Activated naive CD4-positive, alpha-beta T cell treated with anti-CD3 and anti-CD28 coated beads, Interleukin-2, amount 10 ng/mL, durations not matched to agents 7 days and 5 days (primary cell): ENCODE results near the gene SRBD1.

Source experiments
- CTCF ChIA-PET: fragments of 350-600 bp; sonication (Branson Sonifier 250); formaldehyde crosslinking; loops from one replicate; lab custom pipeline; 2021; ENCODE audit warnings: antibody characterized with exemption; lab: Charles Lee
- DNase-seq: peaks from one replicate; pipeline ENCODE4 v3.0.0-alpha.2; 2020
- H3K27ac Mint-ChIP-seq: one replicate; pipeline ENCODE4 v1.8.0; 2021; ENCODE audit warnings: mild to moderate bottlenecking, moderate library complexity, mixed read lengths
- H3K27me3 Mint-ChIP-seq: one replicate; pipeline ENCODE4 v1.8.0; 2021; ENCODE audit warnings: mild to moderate bottlenecking, mixed read lengths
- H3K36me3 Mint-ChIP-seq: one replicate; pipeline ENCODE4 v1.8.0; 2021; ENCODE audit warnings: mixed read lengths
- H3K4me1 Mint-ChIP-seq: one replicate; pipeline ENCODE4 v1.8.0; 2021; ENCODE audit warnings: mixed read lengths
- H3K4me3 Mint-ChIP-seq: one replicate; pipeline ENCODE4 v1.8.0; 2021; ENCODE audit warnings: mild to moderate bottlenecking, moderate library complexity, mixed read lengths
- H3K9me3 Mint-ChIP-seq: one replicate; pipeline ENCODE4 v1.8.0; 2021; ENCODE audit warnings: mixed read lengths

Gene SRBD1

GRCh38 chr2:45568935-45569334 is 42.1 kb downstream of the SRBD1 start:
- no peak overlapping the region for H3K4me3 Mint-ChIP-seq
- CTCF ChIA-PET = no interaction called here
- H3K36me3 Mint-ChIP-seq = peaks cover 49% of the 10 kb centered on the region

DNA sequence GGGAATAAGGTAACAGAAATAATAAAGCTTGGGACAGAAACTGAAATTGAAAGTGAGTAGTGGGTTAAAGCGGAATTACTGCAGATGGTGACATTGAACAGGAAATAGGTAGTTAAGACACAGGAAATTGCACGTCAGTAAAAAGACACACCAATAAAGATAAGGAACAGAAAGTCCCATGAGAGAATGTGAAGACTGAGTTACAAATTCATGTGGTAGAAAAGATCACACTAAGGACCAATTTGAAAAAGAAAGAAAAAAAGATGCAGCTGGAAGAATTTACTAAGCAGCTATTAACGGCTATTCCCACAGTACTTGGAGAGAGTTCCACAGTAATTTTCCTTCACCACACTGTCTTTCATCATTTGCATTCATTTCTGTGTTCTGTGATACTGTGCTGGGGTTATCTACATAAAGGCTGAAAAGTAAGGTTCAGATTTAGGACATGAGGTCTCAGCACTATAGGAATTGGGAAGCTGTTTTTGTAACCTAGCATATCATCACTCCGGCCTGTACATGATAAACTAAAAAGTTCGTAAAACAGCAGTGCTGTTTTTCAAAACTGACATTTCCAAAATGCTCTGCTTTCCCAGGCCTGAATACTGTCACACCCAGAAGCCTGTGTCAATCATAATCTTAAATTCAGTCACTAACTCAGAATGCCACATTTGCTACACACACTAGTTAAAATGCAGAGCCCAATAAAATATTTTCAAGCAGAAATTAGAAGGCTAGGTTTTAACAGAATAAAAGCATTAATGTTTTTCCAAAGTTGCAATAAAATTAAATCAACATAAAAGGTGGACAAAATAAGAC is 42.9 kb downstream of the SRBD1 start:
- H3K4me3 Mint-ChIP-seq = peak overlapping the region; percentile 74
- peak overlapping the region; percentile 92 for H3K27ac Mint-ChIP-seq
- peaks cover 3% of the 10 kb centered on the region for H3K9me3 Mint-ChIP-seq
- peaks cover 29% of the 10 kb centered on the region for H3K4me1 Mint-ChIP-seq
- no peaks in the 10 kb centered on the region for H3K27me3 Mint-ChIP-seq
- H3K36me3 Mint-ChIP-seq = peaks cover 44% of the 10 kb centered on the region
- CTCF ChIA-PET = no interaction called here
- DNase-seq = no peak

More at GRCh38 chr2:45568935-45569334, 42.1 kb downstream of the SRBD1 start:
- DNase-seq = no peak
- Mint-ChIP-seq H3K27me3 (no peaks in the 10 kb centered on the region), H3K27ac (peak overlapping the region; percentile 71), H3K4me1 (peaks cover 29% of the 10 kb centered on the region), H3K9me3 (peaks cover 3% of the 10 kb centered on the region)

- Mint-ChIP-seq H3K9me3 (peaks cover 3% of the 10 kb centered on the region), H3K27me3 (no peaks in the 10 kb centered on the region), H3K4me3 (peak overlapping the region; percentile 74), H3K4me1 (peaks cover 29% of the 10 kb centered on the region), H3K36me3 (peaks cover 42% of the 10 kb centered on the region), H3K27ac (peak overlapping the region; percentile 92)
- DNase-seq = no peak
- CTCF ChIA-PET = no interaction called here
Observed at GRCh38 chr2:45567288-45567963, 43.6 kb downstream of the SRBD1 start.

DNA sequence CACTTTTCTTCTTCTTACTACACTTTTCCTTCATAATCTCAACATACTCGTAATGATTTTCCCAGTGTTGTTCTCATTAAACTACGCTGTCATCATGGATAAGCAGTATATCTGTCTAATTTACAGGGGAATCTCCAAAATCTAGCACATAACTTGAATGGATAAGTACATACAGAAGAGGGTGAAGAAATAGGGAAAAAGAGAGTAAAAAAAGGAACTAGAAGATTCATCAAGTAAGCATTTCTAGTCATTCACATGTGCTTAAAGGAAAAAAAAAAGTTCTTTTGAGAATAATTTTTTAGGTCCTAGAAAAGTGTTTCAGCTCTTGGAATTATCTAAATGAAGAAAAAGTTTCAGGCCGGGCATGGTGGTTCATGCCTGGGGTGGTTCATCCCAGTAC is 51.6 kb downstream of the SRBD1 start:
- Mint-ChIP-seq H3K4me3 (no peak overlapping the region), H3K27me3 (no peaks in the 10 kb centered on the region), H3K9me3 (no peaks in the 10 kb centered on the region), H3K27ac (no peak overlapping the region), H3K4me1 (peaks cover 7% of the 10 kb centered on the region), H3K36me3 (peaks cover 19% of the 10 kb centered on the region)
- CTCF ChIA-PET = no interaction called here
- DNase-seq = no peak

GRCh38 chr2:45554742-45555140 is 56.3 kb downstream of the SRBD1 start:
- H3K4me3 Mint-ChIP-seq = no peak overlapping the region
- H3K27me3 Mint-ChIP-seq = no peaks in the 10 kb centered on the region
- no peaks in the 10 kb centered on the region for H3K9me3 Mint-ChIP-seq
- CTCF ChIA-PET = interaction anchor here (1.0 kb wide), 1 partner anchor 50 kb away, joined by 3 read pairs; no protein-coding TSS in a partner anchor
- peaks cover 12% of the 10 kb centered on the region for H3K4me1 Mint-ChIP-seq
- no peak overlapping the region for H3K27ac Mint-ChIP-seq
- peaks cover 29% of the 10 kb centered on the region for H3K36me3 Mint-ChIP-seq
- no peak for DNase-seq

GRCh38 chr2:45554073-45554741 is 56.9 kb downstream of the SRBD1 start:
- Mint-ChIP-seq H3K36me3 (peaks cover 27% of the 10 kb centered on the region), H3K27ac (no peak overlapping the region), H3K4me1 (peaks cover 12% of the 10 kb centered on the region), H3K9me3 (no peaks in the 10 kb centered on the region), H3K27me3 (no peaks in the 10 kb centered on the region), H3K4me3 (no peak overlapping the region)
- DNase-seq = no peak
- CTCF ChIA-PET = no interaction called here

DNA sequence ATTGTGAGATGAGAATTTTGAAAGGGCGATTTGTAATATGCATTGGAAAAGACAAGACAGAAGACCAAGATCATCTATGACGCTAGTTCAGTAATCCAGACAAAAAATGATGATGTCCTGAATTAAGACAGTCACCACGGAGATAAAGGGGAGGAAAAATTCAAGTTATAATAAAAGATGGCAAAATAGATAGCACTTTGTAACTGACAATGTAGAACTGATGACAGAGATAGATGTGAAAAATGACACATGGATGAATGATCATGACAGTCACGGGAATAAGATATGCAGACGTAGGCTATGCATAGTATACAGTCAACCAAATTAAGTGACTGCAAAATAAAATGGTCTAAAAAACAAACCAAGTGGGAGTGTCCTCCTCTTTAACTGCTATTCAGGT is 59.2 kb downstream of the SRBD1 start:
- CTCF ChIA-PET = no interaction called here
- no peak overlapping the region for H3K4me3 Mint-ChIP-seq

DNA sequence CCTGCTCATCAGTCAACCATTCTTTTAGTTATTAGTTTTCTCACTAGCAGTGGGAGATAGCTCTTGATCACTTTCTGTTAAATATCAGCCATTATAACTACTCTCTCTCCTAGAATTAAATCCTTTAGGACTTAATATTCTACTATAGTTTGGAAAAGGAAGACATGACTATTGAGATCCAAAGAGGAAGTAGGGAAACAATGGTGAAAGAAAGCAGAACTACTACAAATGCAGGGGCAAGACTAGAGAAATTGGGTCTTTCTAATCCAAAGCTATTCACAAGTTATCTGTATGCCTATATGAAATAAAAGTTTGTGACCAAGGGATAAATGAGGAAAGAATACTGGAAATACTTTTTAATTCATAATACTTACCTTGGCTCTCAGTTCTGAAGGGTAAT is 65.1 kb downstream of the SRBD1 start:
- peaks cover 2% of the 10 kb centered on the region for H3K4me1 Mint-ChIP-seq
- CTCF ChIA-PET = no interaction called here
- no peak for DNase-seq
- H3K36me3 Mint-ChIP-seq = peaks cover 52% of the 10 kb centered on the region
- H3K9me3 Mint-ChIP-seq = peaks cover 8% of the 10 kb centered on the region
- no peak overlapping the region for H3K4me3 Mint-ChIP-seq
- no peaks in the 10 kb centered on the region for H3K27me3 Mint-ChIP-seq
- no peak overlapping the region for H3K27ac Mint-ChIP-seq

More for the DNA sequence above, 59.2 kb downstream of the SRBD1 start:
- Mint-ChIP-seq H3K9me3 (no peaks in the 10 kb centered on the region), H3K36me3 (peaks cover 35% of the 10 kb centered on the region), H3K4me1 (peaks cover 12% of the 10 kb centered on the region), H3K27me3 (no peaks in the 10 kb centered on the region), H3K27ac (no peak overlapping the region)
- no peak for DNase-seq

- peaks cover 56% of the 10 kb centered on the region for H3K36me3 Mint-ChIP-seq
- no peaks in the 10 kb centered on the region for H3K27me3 Mint-ChIP-seq
- H3K4me1 Mint-ChIP-seq = no peaks in the 10 kb centered on the region
- CTCF ChIA-PET = no interaction called here
- peaks cover 8% of the 10 kb centered on the region for H3K9me3 Mint-ChIP-seq
- no peak for DNase-seq
- no peak overlapping the region for H3K4me3 Mint-ChIP-seq
- no peak overlapping the region for H3K27ac Mint-ChIP-seq
Observed at GRCh38 chr2:45543257-45543656, 67.8 kb downstream of the SRBD1 start.

- Mint-ChIP-seq H3K27me3 (no peaks in the 10 kb centered on the region), H3K36me3 (peaks cover 57% of the 10 kb centered on the region), H3K4me3 (no peak overlapping the region), H3K4me1 (no peaks in the 10 kb centered on the region), H3K9me3 (peaks cover 8% of the 10 kb centered on the region), H3K27ac (no peak overlapping the region)
- DNase-seq = no peak
- CTCF ChIA-PET = no interaction called here
Observed at GRCh38 chr2:45542013-45542412, 69.1 kb downstream of the SRBD1 start.

DNA sequence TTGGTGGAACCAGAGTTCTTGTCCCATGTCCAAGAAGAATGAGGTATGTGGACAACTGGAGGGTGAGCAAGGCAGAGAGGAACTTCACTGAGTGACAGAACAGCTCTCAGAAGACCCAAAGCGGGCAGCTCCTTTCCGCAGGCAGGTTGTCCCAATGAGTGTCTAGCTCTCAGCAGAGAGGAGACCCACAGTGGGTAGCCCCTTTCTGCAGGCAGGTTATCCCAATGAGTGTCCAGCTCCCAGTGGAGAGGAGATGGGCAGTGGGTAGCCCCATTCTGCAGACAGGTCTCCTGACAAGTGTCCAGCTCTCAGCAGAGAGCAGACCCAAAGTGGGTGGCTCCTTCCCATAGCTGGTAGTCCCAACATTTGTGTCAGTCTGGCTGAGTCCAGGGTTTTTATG is 69.6 kb downstream of the SRBD1 start:
- DNase-seq = no peak
- peaks cover 56% of the 10 kb centered on the region for H3K36me3 Mint-ChIP-seq
- CTCF ChIA-PET = no interaction called here
- no peaks in the 10 kb centered on the region for H3K27me3 Mint-ChIP-seq
- no peak overlapping the region for H3K4me3 Mint-ChIP-seq
- H3K9me3 Mint-ChIP-seq = peaks cover 8% of the 10 kb centered on the region
- H3K4me1 Mint-ChIP-seq = no peaks in the 10 kb centered on the region
- H3K27ac Mint-ChIP-seq = peak overlapping the region; percentile 56

- Mint-ChIP-seq H3K9me3 (peaks cover 8% of the 10 kb centered on the region), H3K27ac (peak overlapping the region; percentile 56), H3K36me3 (peaks cover 53% of the 10 kb centered on the region), H3K4me1 (no peaks in the 10 kb centered on the region), H3K4me3 (no peak overlapping the region), H3K27me3 (no peaks in the 10 kb centered on the region)
- no peak for DNase-seq
- CTCF ChIA-PET = no interaction called here
Observed at GRCh38 chr2:45540942-45541341, 70.1 kb downstream of the SRBD1 start.

DNA sequence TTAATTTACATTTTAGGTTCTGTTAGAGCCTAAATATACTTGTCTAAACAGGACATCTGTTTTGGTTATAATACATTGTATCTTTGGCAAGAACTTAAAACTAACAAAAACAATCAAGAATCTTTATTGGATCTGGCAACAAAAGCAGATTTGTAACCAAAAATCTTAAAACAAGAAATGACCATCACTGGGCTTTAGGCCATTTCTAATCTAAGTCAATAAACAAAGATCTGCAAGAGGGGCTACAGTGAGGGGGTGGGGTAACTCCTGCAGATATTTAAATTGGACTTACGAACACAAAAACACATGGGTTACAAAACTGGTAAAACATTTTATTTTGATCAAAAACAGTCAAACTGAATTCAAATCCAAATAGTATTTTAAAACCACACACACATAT is 77.3 kb downstream of the SRBD1 start:
- Mint-ChIP-seq H3K4me1 (no peaks in the 10 kb centered on the region), H3K36me3 (peaks cover 20% of the 10 kb centered on the region), H3K27ac (no peak overlapping the region), H3K27me3 (no peaks in the 10 kb centered on the region), H3K4me3 (no peak overlapping the region), H3K9me3 (no peaks in the 10 kb centered on the region)
- CTCF ChIA-PET = no interaction called here
- no peak for DNase-seq

GRCh38 chr2:45532181-45532580 is 78.9 kb downstream of the SRBD1 start:
- no peak overlapping the region for H3K4me3 Mint-ChIP-seq
- no peaks in the 10 kb centered on the region for H3K9me3 Mint-ChIP-seq
- DNase-seq = no peak
- no peak overlapping the region for H3K27ac Mint-ChIP-seq
- H3K27me3 Mint-ChIP-seq = no peaks in the 10 kb centered on the region
- peaks cover 12% of the 10 kb centered on the region for H3K36me3 Mint-ChIP-seq
- CTCF ChIA-PET = no interaction called here
- no peaks in the 10 kb centered on the region for H3K4me1 Mint-ChIP-seq
